IMR-90 (cell line): ENCODE data around the gene OTOA. TPM values are rescaled to one million over a fixed set of nuclear protein-coding genes. Genes with fewer than 3 reads are reported as not detected.

Source experiments
- ATAC-seq: fragments of 200-7000 bp; cut with Tn5 transposase; 2 replicates; pipeline ENCODE4 v1.9.1; 2020; ENCODE audit warnings: low read depth, mild to moderate bottlenecking, moderate library complexity
- BruUV-seq: library from RNA; stranded (reverse); fragments of 400-500 nt; replicated peaks from 2 replicates; lab custom pipeline; 2021; lab: Mats Ljungman, UMichigan
- CTCF ChIA-PET: fragments of 300-600 bp; formaldehyde crosslinking; extraction: SDS; loops from one replicate; lab custom pipeline; 2021; ENCODE audit warnings: antibody characterized with exemption; lab: Yijun Ruan, JAX
- POLR2A ChIA-PET: fragments of 300-600 bp; sonication (Branson Sonifier 250); formaldehyde crosslinking; loops from one replicate; lab custom pipeline; 2022; ENCODE audit warnings: antibody characterized with exemption; ENCODE audit not compliant: unreplicated experiment; lab: Charles Lee
- DNase-seq: peaks from one replicate; pipeline ENCODE4 v3.0.0; 2013
- H2AFZ ChIP-seq: replicated peaks from 2 replicates; pipeline ENCODE3; 2013; ENCODE audit warnings: low read length, mild to moderate bottlenecking; ENCODE audit not compliant: poor library complexity
- H2AK5ac ChIP-seq: 2 replicates; pipeline ENCODE4 v1.6.1; 2013; ENCODE audit warnings: low read depth, low read length, inconsistent platforms
- H2AK9ac ChIP-seq: replicated peaks from 2 replicates; pipeline ENCODE3; 2013; ENCODE audit warnings: mild to moderate bottlenecking, low read depth, low read length, moderate library complexity; ENCODE audit not compliant: poor library complexity
- H2BK120ac ChIP-seq: 2 replicates; pipeline ENCODE4 v1.6.1; 2013; ENCODE audit warnings: low read depth, low read length, inconsistent platforms
- H2BK15ac ChIP-seq: 3 replicates; pipeline ENCODE4 v1.6.1; 2013; ENCODE audit warnings: low read depth, low read length, inconsistent platforms
- H2BK20ac ChIP-seq: 2 replicates; pipeline ENCODE4 v1.6.1; 2013; ENCODE audit warnings: low read depth, mild to moderate bottlenecking, inconsistent platforms, low read length, moderate library complexity
- H2BK5ac ChIP-seq: 2 replicates; pipeline ENCODE4 v1.6.1; 2013; ENCODE audit warnings: mild to moderate bottlenecking, low read depth, low read length, inconsistent platforms; ENCODE audit not compliant: poor library complexity, severe bottlenecking
- H3K14ac ChIP-seq: replicated peaks from 2 replicates; pipeline ENCODE4 v1.6.1; 2013; ENCODE audit warnings: low read depth, low read length, inconsistent platforms
- H3K18ac ChIP-seq: 2 replicates; pipeline ENCODE4 v1.6.1; 2013; ENCODE audit warnings: low read depth, low read length, control low read depth
- H3K23ac ChIP-seq: 2 replicates; pipeline ENCODE4 v1.6.1; 2013; ENCODE audit warnings: low read depth, low read length, inconsistent platforms
- H3K27ac ChIP-seq: 2 replicates; pipeline ENCODE4 v1.5.1; 2013; ENCODE audit warnings: mild to moderate bottlenecking, control low read depth, low read length; ENCODE audit not compliant: insufficient read depth
- H3K27me3 ChIP-seq: 2 replicates; pipeline ENCODE4 v1.6.1; 2013; ENCODE audit warnings: low read length; ENCODE audit not compliant: control insufficient read depth, insufficient read depth
- H3K36me3 ChIP-seq: 2 replicates; pipeline ENCODE4 v1.6.1; 2013; ENCODE audit warnings: low read length, mixed read lengths; ENCODE audit not compliant: control insufficient read depth, insufficient read depth
- H3K4ac ChIP-seq: 2 replicates; pipeline ENCODE4 v1.6.1; 2013; ENCODE audit warnings: low read depth, low read length, inconsistent platforms
- H3K4me1 ChIP-seq: 2 replicates; pipeline ENCODE4 v1.6.1; 2013; ENCODE audit warnings: low read length, mixed read lengths; ENCODE audit not compliant: control insufficient read depth, insufficient read depth
- H3K4me2 ChIP-seq: 2 replicates; pipeline ENCODE4 v1.6.1; 2013; ENCODE audit warnings: low read depth, mild to moderate bottlenecking, control low read depth, low read length, moderate library complexity
- H3K4me3 ChIP-seq: 2 replicates; pipeline ENCODE4 v1.5.1; 2013; ENCODE audit warnings: low read depth, mild to moderate bottlenecking, control low read depth, low read length, moderate library complexity; ENCODE audit not compliant: insufficient read depth
- H3K56ac ChIP-seq: 2 replicates; pipeline ENCODE4 v1.6.1; 2013; ENCODE audit warnings: low read length, inconsistent platforms; ENCODE audit not compliant: insufficient read depth; ENCODE audit errors: extremely low read depth
- H3K79me1 ChIP-seq, 2 experiments: 2 replicates each; pipeline ENCODE4 v1.6.1; 2013; ENCODE audit warnings: low read length in 2 of 2, inconsistent platforms in 1 of 2, low read depth in 1 of 2
- H3K9ac ChIP-seq: 2 replicates; pipeline ENCODE4 v1.6.1; 2013; ENCODE audit warnings: low read depth, low read length, control low read depth
- H3K9me1 ChIP-seq: 2 replicates; pipeline ENCODE4 v1.6.1; 2013; ENCODE audit warnings: low read length, inconsistent platforms; ENCODE audit not compliant: insufficient read depth
- H3K9me3 ChIP-seq: 2 replicates; pipeline ENCODE4 v1.6.1; 2013; ENCODE audit warnings: low read length; ENCODE audit not compliant: control insufficient read depth, insufficient read depth
- H4K20me1 ChIP-seq: 2 replicates; pipeline ENCODE4 v1.6.1; 2013; ENCODE audit warnings: low read length, inconsistent platforms; ENCODE audit not compliant: insufficient read depth
- H4K5ac ChIP-seq: 2 replicates; pipeline ENCODE4 v1.6.1; 2013; ENCODE audit warnings: mild to moderate bottlenecking, low read depth, low read length, control low read depth
- H4K8ac ChIP-seq, 2 experiments: 2 replicates each; pipeline ENCODE4 v1.6.1; 2013; ENCODE audit warnings: low read depth in 2 of 2, low read length in 2 of 2, control low read depth in 1 of 2, inconsistent platforms in 1 of 2
- H4K91ac ChIP-seq: 2 replicates; pipeline ENCODE4 v1.6.1; 2013; ENCODE audit warnings: low read depth, low read length, inconsistent platforms; ENCODE audit not compliant: insufficient read depth
- BHLHE40 ChIP-seq: fragments of 150-350 bp; IDR thresholded peaks from 2 replicates; pipeline ENCODE4 v1.6.1; 2016; ENCODE audit warnings: mild to moderate bottlenecking, low read depth, low read length
- RCOR1 ChIP-seq: IDR thresholded peaks from 2 replicates; pipeline ENCODE4 v1.6.1; 2012; ENCODE audit warnings: mild to moderate bottlenecking, low read length, improper control_type of control experiment; ENCODE audit not compliant: insufficient replicate concordance
- WGBS, 2 experiments: methylation state at CpG; one replicate each; pipeline versions ENCODE4 v1.1.5 to v1.1.7; 2013; ENCODE audit warnings: missing lambda C conversion rate in 2 of 2; ENCODE audit not compliant: insufficient read length in 1 of 2; ENCODE audit errors: extremely low coverage in 2 of 2; 5-methylcytosine and 5-hydroxymethylcytosine counted together
- dilution Hi-C: fragments of 300-500 bp; cut with HindIII; formaldehyde crosslinking; loops from one replicate; pipeline ENCODE4 v1.14.3; 2018; ENCODE audit warnings: low sequenced_read_pairs; ENCODE audit not compliant: unreplicated experiment
- in situ Hi-C: fragments of 300-500 bp; cut with MboI; formaldehyde crosslinking; loops from 3 replicates; pipeline ENCODE4 v1.14.3; 2019; ENCODE audit warnings: low sequenced_read_pairs, inconsistent platforms, mixed read lengths
- intact Hi-C: fragments of 100-400 bp; cut with micrococcal nuclease; formaldehyde crosslinking; loops from 2 replicates; pipeline ENCODE4 v1.10.0; 2022
- polyA plus RNA-seq, 3 experiments: library from polyadenylated mRNA; depleted of rRNA; stranded (reverse); fragments of >200 nt; gene quantifications; 2 replicates each; pipeline ENCODE4 v1.2.3, GENCODE V29; 2012; ENCODE audit warnings: low replicate concordance in 1 of 3
- total RNA-seq: library from RNA; depleted of rRNA; stranded (reverse); fragments of >200 nt; gene quantifications from 2 replicates; pipeline ENCODE4 v1.2.3, GENCODE V29; 2012
- TF ChIP-seq, protein P1 (sequence below): fragments of 150-350 bp; IDR thresholded peaks from 2 replicates; pipeline ENCODE4 v1.6.1; 2017; ENCODE audit warnings: mild to moderate bottlenecking, antibody characterized with exemption, low read length, low read depth

The OTOA gene
- total and polyA plus RNA-seq, 2 of the 4 experiments (the other 2 are of a cell fraction), result 0.02 TPM; not detected in 1

DNA sequence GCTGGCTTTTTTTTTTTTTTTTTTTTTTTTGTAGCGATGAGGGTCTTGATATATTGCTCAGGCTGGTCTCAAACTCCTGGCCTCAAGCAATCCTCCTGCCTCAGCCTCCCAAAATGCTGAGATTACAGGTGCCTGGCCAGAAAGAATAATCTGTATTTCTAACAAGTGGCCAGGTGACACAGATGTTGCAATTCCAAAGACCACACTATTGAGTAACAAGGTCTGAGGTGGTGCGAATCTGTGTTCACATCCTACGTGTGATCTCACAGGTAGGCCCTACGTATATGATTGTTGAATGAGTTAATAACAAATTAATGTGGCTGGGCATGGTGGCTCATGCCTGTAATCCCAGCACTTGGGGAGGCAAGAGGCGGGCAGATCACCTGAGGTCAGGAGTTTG lies 33.3 kb downstream of the OTOA start:
- no peak overlapping the region for H3K4me3 ChIP-seq
- DNase-seq, result no peak
- no peak overlapping the region for H2BK5ac ChIP-seq
- no peak overlapping the region for H3K27ac ChIP-seq
- no peaks in the 10 kb centered on the region for H3K9me1 ChIP-seq
- WGBS, 2 experiments, result 60% methylated on average over 2 of the region's 5 CpGs; no CpG with 5 or more reads in 1 of the 2 experiments
- TF ChIP-seq RCOR1 (no peak), BHLHE40 (no peak)
- TF ChIP-seq, protein P1, sequence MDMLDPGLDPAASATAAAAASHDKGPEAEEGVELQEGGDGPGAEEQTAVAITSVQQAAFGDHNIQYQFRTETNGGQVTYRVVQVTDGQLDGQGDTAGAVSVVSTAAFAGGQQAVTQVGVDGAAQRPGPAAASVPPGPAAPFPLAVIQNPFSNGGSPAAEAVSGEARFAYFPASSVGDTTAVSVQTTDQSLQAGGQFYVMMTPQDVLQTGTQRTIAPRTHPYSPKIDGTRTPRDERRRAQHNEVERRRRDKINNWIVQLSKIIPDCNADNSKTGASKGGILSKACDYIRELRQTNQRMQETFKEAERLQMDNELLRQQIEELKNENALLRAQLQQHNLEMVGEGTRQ, result no peak
- no peak overlapping the region for H2BK20ac ChIP-seq
- H4K91ac ChIP-seq, result no peak overlapping the region
- in situ Hi-C loops, result no loop called here
- ChIA-PET POLR2A (no interaction called here), CTCF (no interaction called here)
- no peaks in the 10 kb centered on the region for H4K20me1 ChIP-seq
- BruUV-seq, result no TSS peak
- no peak overlapping the region for H4K8ac ChIP-seq
- no peak overlapping the region for H3K56ac ChIP-seq
- H3K9ac ChIP-seq, result no peak overlapping the region
- no peaks in the 10 kb centered on the region for H3K9me3 ChIP-seq
- ATAC-seq, result no peak
- no peak overlapping the region for H3K14ac ChIP-seq
- no peak overlapping the region for H3K23ac ChIP-seq
- H2AK5ac ChIP-seq, result no peak overlapping the region
- H2BK15ac ChIP-seq, result no peak overlapping the region
- H2AFZ ChIP-seq, result no peak overlapping the region
- peaks cover 1% of the 10 kb centered on the region; the same call in 1 of the 2 replicates for H3K27me3 ChIP-seq
- dilution Hi-C loops, result no loop called here
- no peak overlapping the region for H2BK120ac ChIP-seq
- H3K79me1 ChIP-seq, result no peaks in the 10 kb centered on the region
- H3K18ac ChIP-seq, result no peak overlapping the region
- intact Hi-C loops, result no loop called here
- no peak overlapping the region for H3K4ac ChIP-seq
- H4K5ac ChIP-seq, result no peak overlapping the region
- H2AK9ac ChIP-seq, result no peak overlapping the region
- no peaks in the 10 kb centered on the region for H3K4me1 ChIP-seq
- no peaks in the 10 kb centered on the region for H3K36me3 ChIP-seq
- no peak overlapping the region for H3K4me2 ChIP-seq
